Measurements from ENCODE around the gene PTPRG.

DNA sequence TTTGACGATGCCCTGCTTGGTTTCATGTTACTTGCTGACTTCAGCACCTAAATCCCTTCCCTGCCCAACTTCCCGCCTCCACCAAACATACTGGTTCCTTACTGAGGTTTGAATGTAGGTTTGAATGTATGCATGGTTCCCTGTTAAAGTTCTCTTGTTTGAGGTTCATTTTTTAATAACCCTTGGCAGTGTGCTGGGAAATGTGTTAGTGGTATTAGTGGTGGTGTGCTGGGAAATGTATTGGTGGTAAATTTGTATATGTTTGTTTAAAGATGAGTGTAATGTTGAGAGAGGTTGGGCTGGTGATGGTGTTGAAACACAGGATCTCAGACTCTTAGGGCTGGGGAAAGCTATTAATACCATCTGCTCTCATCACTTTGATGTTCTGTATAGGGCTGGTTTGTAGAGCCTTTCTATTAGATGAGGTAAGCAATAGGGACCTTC is 392.7 kb downstream of the PTPRG start:
- no peak for TF ChIP-seq MYC (IDR thresholded peaks at IDR 0.05; ENCODE audit: insufficient read depth, insufficient read length, insufficient replicate concordance, low read length, severe bottlenecking)
- TF ChIP-seq SUPT20H (IDR thresholded peaks at IDR 0.05; ENCODE audit: borderline replicate concordance, control insufficient read depth, low read depth, low read length), result no peak
- TF ChIP-seq GABPA (IDR thresholded peaks at IDR 0.05; ENCODE audit: low read depth), result no peak
- TF ChIP-seq, protein P1, sequence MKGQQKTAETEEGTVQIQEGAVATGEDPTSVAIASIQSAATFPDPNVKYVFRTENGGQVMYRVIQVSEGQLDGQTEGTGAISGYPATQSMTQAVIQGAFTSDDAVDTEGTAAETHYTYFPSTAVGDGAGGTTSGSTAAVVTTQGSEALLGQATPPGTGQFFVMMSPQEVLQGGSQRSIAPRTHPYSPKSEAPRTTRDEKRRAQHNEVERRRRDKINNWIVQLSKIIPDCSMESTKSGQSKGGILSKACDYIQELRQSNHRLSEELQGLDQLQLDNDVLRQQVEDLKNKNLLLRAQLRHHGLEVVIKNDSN (IDR thresholded peaks at IDR 0.05; ENCODE audit: borderline replicate concordance, extremely low read length, insufficient read depth, low read depth, low read length), result no peak
- TF ChIP-seq, protein P2, sequence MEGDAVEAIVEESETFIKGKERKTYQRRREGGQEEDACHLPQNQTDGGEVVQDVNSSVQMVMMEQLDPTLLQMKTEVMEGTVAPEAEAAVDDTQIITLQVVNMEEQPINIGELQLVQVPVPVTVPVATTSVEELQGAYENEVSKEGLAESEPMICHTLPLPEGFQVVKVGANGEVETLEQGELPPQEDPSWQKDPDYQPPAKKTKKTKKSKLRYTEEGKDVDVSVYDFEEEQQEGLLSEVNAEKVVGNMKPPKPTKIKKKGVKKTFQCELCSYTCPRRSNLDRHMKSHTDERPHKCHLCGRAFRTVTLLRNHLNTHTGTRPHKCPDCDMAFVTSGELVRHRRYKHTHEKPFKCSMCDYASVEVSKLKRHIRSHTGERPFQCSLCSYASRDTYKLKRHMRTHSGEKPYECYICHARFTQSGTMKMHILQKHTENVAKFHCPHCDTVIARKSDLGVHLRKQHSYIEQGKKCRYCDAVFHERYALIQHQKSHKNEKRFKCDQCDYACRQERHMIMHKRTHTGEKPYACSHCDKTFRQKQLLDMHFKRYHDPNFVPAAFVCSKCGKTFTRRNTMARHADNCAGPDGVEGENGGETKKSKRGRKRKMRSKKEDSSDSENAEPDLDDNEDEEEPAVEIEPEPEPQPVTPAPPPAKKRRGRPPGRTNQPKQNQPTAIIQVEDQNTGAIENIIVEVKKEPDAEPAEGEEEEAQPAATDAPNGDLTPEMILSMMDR (IDR thresholded peaks at IDR 0.05 in 2 of 3, conservative IDR thresholded peaks at IDR 0.05 in 1 of 3; ENCODE audit: control insufficient read depth in 2 of 3, extremely low read depth in 1 of 3, insufficient read depth in 1 of 3, low read depth in 3 of 3, low read length in 3 of 3), result no peak
- no peak for TF ChIP-seq POLR2A (IDR thresholded peaks at IDR 0.05; ENCODE audit: low read depth, low read length)
- TF ChIP-seq, protein P3, sequence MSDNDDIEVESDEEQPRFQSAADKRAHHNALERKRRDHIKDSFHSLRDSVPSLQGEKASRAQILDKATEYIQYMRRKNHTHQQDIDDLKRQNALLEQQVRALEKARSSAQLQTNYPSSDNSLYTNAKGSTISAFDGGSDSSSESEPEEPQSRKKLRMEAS (IDR thresholded peaks at IDR 0.05; ENCODE audit: low read depth, low read length), result no peak
